HG02973 (cell line): ENCODE data around the gene CBR1.
"Not testable (repeated sequence)": the region's sequence is repeated elsewhere in the genome, so short reads cannot be mapped to it uniquely, and the experiment has no call there.

ENCODE experiments used
- ATAC-seq: cut with Tn5 transposase; IDR thresholded peaks from one replicate; pipeline ENCODE4 v1.9.1; 2021; ENCODE audit warnings: moderate library complexity; ENCODE audit not compliant: unreplicated experiment

CBR1 gene

GRCh38 chr21:36079010-36079649 is 9.3 kb downstream of the CBR1 start:
- ATAC-seq = no peak

- ATAC-seq = no peak
These were observed 9.8 kb downstream of the CBR1 start for GRCh38 chr21:36079671-36080070.

- ATAC-seq = no peak
These were observed 10.6 kb downstream of the CBR1 start for GRCh38 chr21:36080386-36080785.

GRCh38 chr21:36082237-36082664 is 12.4 kb downstream of the CBR1 start:
- no peak for ATAC-seq

GRCh38 chr21:36087362-36088138 is 17.7 kb downstream of the CBR1 start:
- ATAC-seq = no peak

GRCh38 chr21:36089946-36090345 is 20.1 kb downstream of the CBR1 start:
- no peak for ATAC-seq

GRCh38 chr21:36092681-36093080 is 22.9 kb downstream of the CBR1 start:
- no peak for ATAC-seq

GRCh38 chr21:36093512-36093911 is 23.7 kb downstream of the CBR1 start:
- ATAC-seq = no peak

- ATAC-seq = no peak
These were observed 26.8 kb downstream of the CBR1 start for GRCh38 chr21:36096398-36097290.

- no peak for ATAC-seq
These were observed 27.8 kb downstream of the CBR1 start for GRCh38 chr21:36097427-36098181.

- no peak for ATAC-seq
These were observed 28.3 kb downstream of the CBR1 start for GRCh38 chr21:36098182-36098532.

- no peak for ATAC-seq
These were observed 29.2 kb downstream of the CBR1 start for GRCh38 chr21:36099000-36099399.

- not testable (repeated sequence) for ATAC-seq
These were observed 29.9 kb downstream of the CBR1 start for GRCh38 chr21:36099695-36100211.

GRCh38 chr21:36100971-36101641 is 31.3 kb downstream of the CBR1 start:
- no peak for ATAC-seq

- ATAC-seq = no peak
These were observed 33.6 kb downstream of the CBR1 start for GRCh38 chr21:36103434-36103833.

- ATAC-seq = no peak
These were observed 34.8 kb downstream of the CBR1 start for GRCh38 chr21:36104317-36105300.

- no peak for ATAC-seq
These were observed 35.6 kb downstream of the CBR1 start for GRCh38 chr21:36105327-36105842.

- no peak for ATAC-seq
These were observed 40.0 kb downstream of the CBR1 start for GRCh38 chr21:36109868-36110267.

GRCh38 chr21:36111238-36111637 is 41.4 kb downstream of the CBR1 start:
- ATAC-seq = no peak
